Measurements from ENCODE around the gene ANKRD33B. TPM values are rescaled to one million over a fixed set of nuclear protein-coding genes. Genes with fewer than 3 reads are reported as not detected.
"Not testable (repeated sequence)": the region's sequence is repeated elsewhere in the genome, so short reads cannot be mapped to it uniquely, and the experiment has no call there.

ANKRD33B gene
- 1 to 10 TPM; 4.6 to 4.9 TPM for total RNA-seq

GRCh38 chr5:10563945-10564837 lies at the start of gene ANKRD33B:
Gene ANKRD33B, plus strand, starts transcription at chr5:10564070. Its CDS starts 398 bp downstream, at chr5:10564468.
- H3K27ac Mint-ChIP-seq, result no peak within 1 kb of the TSS
- H3K4me1 Mint-ChIP-seq, result peaks cover 19% of the 10 kb centered on the region
- peaks cover 3% of the 10 kb centered on the region for H3K36me3 Mint-ChIP-seq (ENCODE audit: low read depth)
- intact Hi-C loops (cut with DNase I, micrococcal nuclease), result loop anchor here (1.0 to 10.0 kb wide), 12 partner anchors 15 to 314 kb away; partner anchors contain the start of genes MARCHF6 (in 2 of the 2), CCT5 (in 1 of the 2), DAP (in 1 of the 2) and ROPN1L (in 1 of the 2)
- ChIA-PET CTCF (no interaction called here), POLR2A (interaction anchor here (1.0 to 1.2 kb wide), 2 partner anchors 68 to 876 kb away, joined by 3 read pairs; no protein-coding TSS in a partner anchor)
- no peaks in the 10 kb centered on the region for H3K9me3 Mint-ChIP-seq (ENCODE audit: low read depth)
- DNase-seq (peak; percentile 90), ATAC-seq (peak; percentile 84)
- peaks cover 13% of the 10 kb centered on the region for H3K27me3 Mint-ChIP-seq
- peak within 1 kb of the TSS; percentile 78 for H3K4me3 Mint-ChIP-seq

GRCh38 chr5:10514572-10514971 lies 49.3 kb upstream of the ANKRD33B start:
- ATAC-seq; DNase-seq; CTCF ChIA-PET; H3K4me3 Mint-ChIP-seq; H3K4me1 Mint-ChIP-seq; intact Hi-C loops (cut with DNase I, micrococcal nuclease); POLR2A ChIA-PET; H3K36me3 Mint-ChIP-seq (ENCODE audit: low read depth); H3K27me3 Mint-ChIP-seq; H3K27ac Mint-ChIP-seq; H3K9me3 Mint-ChIP-seq (ENCODE audit: low read depth): not testable (repeated sequence)

DNA sequence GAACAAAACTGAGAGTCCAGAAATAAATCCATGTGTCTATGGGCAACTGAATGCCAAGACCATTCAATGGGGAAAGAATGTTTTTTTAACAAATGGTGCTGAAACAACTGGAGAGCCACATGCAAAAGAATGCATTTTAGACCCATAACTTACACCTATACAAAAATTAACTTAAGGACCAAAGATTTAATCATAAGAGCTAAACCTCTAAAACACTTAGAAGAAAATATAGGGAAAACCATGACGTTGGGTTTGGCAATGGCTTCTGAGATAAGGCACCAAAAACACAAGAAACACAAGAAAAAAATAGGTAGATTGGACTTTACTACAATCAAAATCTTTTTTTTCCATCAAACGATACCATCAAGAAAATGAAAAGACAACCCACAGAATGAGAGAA lies 48.4 kb upstream of the ANKRD33B start:
- intact Hi-C loops (cut with DNase I, micrococcal nuclease), result no loop called here
- ChIA-PET POLR2A (no interaction called here), CTCF (no interaction called here)
- peaks cover 2% of the 10 kb centered on the region for H3K27me3 Mint-ChIP-seq
- H3K9me3 Mint-ChIP-seq (ENCODE audit: low read depth), result no peaks in the 10 kb centered on the region
- ATAC-seq (no peak), DNase-seq (no peak)
- H3K4me3 Mint-ChIP-seq, result no peak overlapping the region
- H3K27ac Mint-ChIP-seq, result no peak overlapping the region
- no peaks in the 10 kb centered on the region for H3K36me3 Mint-ChIP-seq (ENCODE audit: low read depth)
- H3K4me1 Mint-ChIP-seq, result no peaks in the 10 kb centered on the region

DNA sequence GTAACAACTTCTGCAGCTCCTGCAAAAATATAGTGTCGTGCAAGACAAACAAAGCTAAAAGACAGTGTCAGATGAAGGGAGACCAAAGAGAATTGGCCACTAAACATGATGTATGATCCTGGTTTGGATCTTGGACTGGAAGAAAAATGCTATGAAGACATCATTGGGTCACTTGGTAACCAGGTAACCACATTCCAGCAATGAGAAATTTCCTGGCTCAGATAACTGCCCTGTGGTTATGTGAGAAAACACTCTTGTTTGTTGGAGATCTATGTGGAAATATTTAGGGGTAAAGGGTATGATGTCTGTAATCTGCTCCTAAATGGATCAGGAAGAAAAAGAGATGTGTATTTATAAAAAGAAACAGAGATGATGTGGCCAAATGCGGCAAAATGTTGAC lies 45.5 kb upstream of the ANKRD33B start:
- DNase-seq (no peak), ATAC-seq (no peak)
- H3K4me1 Mint-ChIP-seq, result no peaks in the 10 kb centered on the region
- POLR2A ChIA-PET, result interaction anchor here (0.7 kb wide), 1 partner anchor 145 kb away, joined by 6 read pairs; no protein-coding TSS in a partner anchor
- no peaks in the 10 kb centered on the region for H3K27me3 Mint-ChIP-seq
- no peaks in the 10 kb centered on the region for H3K36me3 Mint-ChIP-seq (ENCODE audit: low read depth)
- peaks cover 5% of the 10 kb centered on the region for H3K9me3 Mint-ChIP-seq (ENCODE audit: low read depth)
- CTCF ChIA-PET, result interaction anchor here (1.2 kb wide), 1 partner anchor 207 kb away, joined by 3 read pairs; no protein-coding TSS in a partner anchor
- no peak overlapping the region for H3K4me3 Mint-ChIP-seq
- intact Hi-C loops (cut with DNase I, micrococcal nuclease), result no loop called here
- no peak overlapping the region for H3K27ac Mint-ChIP-seq

- no peaks in the 10 kb centered on the region for H3K27me3 Mint-ChIP-seq
- POLR2A ChIA-PET, result no interaction called here
- H3K36me3 Mint-ChIP-seq (ENCODE audit: low read depth), result no peaks in the 10 kb centered on the region
- no peak overlapping the region for H3K27ac Mint-ChIP-seq
- no peaks in the 10 kb centered on the region for H3K4me1 Mint-ChIP-seq
- no peak for DNase-seq
- intact Hi-C loops (cut with DNase I, micrococcal nuclease), result no loop called here
- H3K9me3 Mint-ChIP-seq (ENCODE audit: low read depth), result peaks cover 5% of the 10 kb centered on the region
- CTCF ChIA-PET, result interaction anchor here (0.6 to 1.3 kb wide), 4 partner anchors 9 to 189 kb away, joined by 3 to 4 read pairs (median 3); no protein-coding TSS in a partner anchor
- no peak for ATAC-seq
- no peak overlapping the region for H3K4me3 Mint-ChIP-seq
These were observed 44.1 kb upstream of the ANKRD33B start for GRCh38 chr5:10519729-10520128.

DNA sequence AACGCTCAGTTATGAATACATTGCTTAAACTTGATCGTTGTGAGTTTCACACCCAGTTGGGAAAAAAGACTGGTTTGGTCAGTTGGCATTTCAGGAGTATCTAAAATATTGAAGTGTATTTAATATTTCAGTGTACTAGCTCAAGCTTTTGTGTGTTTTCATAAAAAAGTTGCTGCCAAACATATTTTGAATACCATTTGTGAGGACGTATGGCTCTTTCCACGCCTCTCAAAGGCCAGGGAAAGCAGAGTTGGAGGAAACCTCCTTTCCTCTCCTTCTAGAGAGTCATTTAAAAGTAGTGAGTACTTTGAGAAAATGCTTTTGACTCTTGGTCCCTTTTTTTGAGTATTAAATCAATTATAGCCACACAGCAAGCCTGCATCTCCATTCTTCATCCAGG lies 43.2 kb upstream of the ANKRD33B start:
- Mint-ChIP-seq H3K4me3 (no peak overlapping the region), H3K9me3 (ENCODE audit: low read depth) (peaks cover 5% of the 10 kb centered on the region), H3K36me3 (ENCODE audit: low read depth) (no peaks in the 10 kb centered on the region), H3K27me3 (no peaks in the 10 kb centered on the region), H3K4me1 (no peaks in the 10 kb centered on the region), H3K27ac (no peak overlapping the region)
- DNase-seq (no peak), ATAC-seq (no peak)
- CTCF ChIA-PET, result interaction anchor here (0.6 to 1.3 kb wide), 2 partner anchors 14 to 604 kb away, joined by 3 to 4 read pairs; no protein-coding TSS in a partner anchor
- POLR2A ChIA-PET, result no interaction called here
- intact Hi-C loops (cut with DNase I, micrococcal nuclease), result no loop called here

DNA sequence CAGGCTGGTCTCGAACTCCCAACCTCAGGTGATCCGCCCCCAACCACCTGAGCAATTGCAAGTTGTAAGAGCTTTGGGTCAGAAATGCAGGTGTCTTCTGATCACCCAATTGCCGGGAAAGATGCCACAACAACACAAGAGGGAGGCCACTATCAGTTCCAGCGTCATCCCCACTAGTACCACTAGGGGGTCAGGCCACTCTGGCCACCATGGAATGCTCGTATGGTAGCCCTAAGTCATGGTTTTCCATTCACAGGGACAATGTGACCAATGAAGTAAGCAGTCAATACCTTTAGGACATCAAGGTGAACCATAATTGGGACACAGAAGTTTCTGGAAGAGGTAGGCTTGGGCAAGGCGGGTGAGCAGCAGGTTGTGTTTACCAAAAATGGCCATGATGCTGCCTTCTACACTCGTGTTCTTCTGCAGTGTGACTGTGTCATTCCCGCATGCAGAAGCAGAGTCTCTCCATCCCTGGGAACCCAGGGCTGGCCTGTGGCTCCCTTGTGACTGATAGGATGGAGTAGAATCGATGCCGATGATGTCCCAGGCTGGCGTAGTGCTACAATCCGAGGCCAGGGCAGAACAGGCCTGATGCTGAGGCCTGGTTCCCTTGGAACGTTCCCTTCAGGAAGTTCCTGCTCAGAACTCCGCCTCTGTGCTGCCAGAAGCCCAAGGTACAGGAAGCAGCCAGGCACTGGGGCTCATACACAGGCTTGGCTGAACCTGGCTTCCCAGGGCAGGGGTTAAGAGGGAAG lies 42.2 kb upstream of the ANKRD33B start:
- intact Hi-C loops (cut with DNase I, micrococcal nuclease), result no loop called here
- Mint-ChIP-seq H3K9me3 (ENCODE audit: low read depth) (peaks cover 5% of the 10 kb centered on the region), H3K27me3 (no peaks in the 10 kb centered on the region), H3K36me3 (ENCODE audit: low read depth) (no peaks in the 10 kb centered on the region), H3K27ac (no peak overlapping the region), H3K4me3 (no peak overlapping the region), H3K4me1 (no peaks in the 10 kb centered on the region)
- ATAC-seq, result no peak
- DNase-seq, result peak; percentile 24
- ChIA-PET POLR2A (no interaction called here), CTCF (interaction anchor here (0.7 to 1.3 kb wide), 4 partner anchors 10 to 126 kb away, joined by 3 to 4 read pairs (median 4); no protein-coding TSS in a partner anchor)

DNA sequence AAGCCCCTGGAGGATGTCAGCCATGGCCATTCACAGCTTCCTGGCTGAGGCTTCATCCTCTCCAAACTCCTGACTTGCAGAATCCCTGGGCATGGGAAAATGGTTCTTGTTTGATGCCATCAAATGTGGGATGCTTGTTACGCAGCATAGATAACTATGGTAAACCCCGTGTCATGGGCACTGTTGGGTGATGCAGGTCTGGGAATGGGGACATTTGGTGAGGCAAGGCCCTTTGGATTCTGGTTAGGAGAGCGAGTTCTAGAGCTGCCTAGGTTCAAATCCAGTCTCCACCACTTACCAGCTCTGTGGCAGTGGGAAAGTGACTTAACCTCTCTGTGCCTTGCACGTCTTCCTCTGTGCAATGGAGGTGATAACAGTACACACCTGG lies 41.7 kb upstream of the ANKRD33B start:
- Mint-ChIP-seq H3K4me3 (no peak overlapping the region), H3K9me3 (ENCODE audit: low read depth) (peaks cover 5% of the 10 kb centered on the region), H3K27ac (no peak overlapping the region), H3K36me3 (ENCODE audit: low read depth) (no peaks in the 10 kb centered on the region), H3K4me1 (no peaks in the 10 kb centered on the region), H3K27me3 (no peaks in the 10 kb centered on the region)
- POLR2A ChIA-PET, result no interaction called here
- no peak for ATAC-seq
- CTCF ChIA-PET, result interaction anchor here (1.0 to 1.3 kb wide), 2 partner anchors 9 to 105 kb away, joined by 3 read pairs; no protein-coding TSS in a partner anchor
- DNase-seq, result no peak
- intact Hi-C loops (cut with DNase I, micrococcal nuclease), result no loop called here

DNA sequence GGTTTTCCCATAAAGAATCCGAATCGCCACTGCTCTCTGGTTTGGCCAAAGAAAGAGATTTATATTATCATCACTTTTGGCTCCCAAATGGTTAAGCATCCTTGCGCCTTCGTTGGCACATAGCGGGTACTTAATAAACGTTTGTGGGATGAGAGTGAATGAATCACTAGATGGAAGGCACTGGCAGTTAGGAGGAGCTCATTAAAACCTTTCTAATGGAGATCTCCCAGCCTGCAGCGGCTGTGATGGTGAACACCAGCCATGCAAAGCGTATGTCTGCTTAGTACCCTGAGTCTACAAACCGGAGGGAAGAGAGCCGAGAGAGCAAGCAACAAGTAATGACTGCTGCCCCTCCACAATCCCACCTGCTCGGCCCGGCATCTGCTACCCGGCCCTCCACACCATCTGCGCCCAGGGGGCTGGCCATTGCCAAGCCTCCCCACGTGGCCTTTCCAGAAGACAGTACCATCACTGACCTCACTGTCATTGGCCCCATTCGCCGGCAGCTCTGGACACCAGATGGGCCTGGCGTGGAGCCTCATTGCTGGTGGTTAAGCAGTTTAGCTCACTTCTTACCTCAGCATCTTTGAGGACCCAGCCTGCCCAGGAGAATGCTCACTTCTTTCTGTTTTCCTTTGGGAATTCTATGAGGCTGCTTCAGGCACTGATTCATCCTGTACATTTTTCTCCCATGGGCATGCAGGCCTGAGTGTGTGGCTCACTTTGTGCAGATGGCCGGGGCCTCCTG lies 39.3 kb upstream of the ANKRD33B start:
- no peaks in the 10 kb centered on the region for H3K36me3 Mint-ChIP-seq (ENCODE audit: low read depth)

GRCh38 chr5:10525124-10525495 lies 38.8 kb upstream of the ANKRD33B start:
- DNase-seq (no peak), ATAC-seq (no peak)
- Mint-ChIP-seq H3K27me3 (no peaks in the 10 kb centered on the region), H3K36me3 (ENCODE audit: low read depth) (no peaks in the 10 kb centered on the region), H3K9me3 (ENCODE audit: low read depth) (peaks cover 5% of the 10 kb centered on the region), H3K27ac (no peak overlapping the region), H3K4me3 (no peak overlapping the region), H3K4me1 (no peaks in the 10 kb centered on the region)
- CTCF ChIA-PET, result no interaction called here
- intact Hi-C loops (cut with DNase I, micrococcal nuclease), result no loop called here
- POLR2A ChIA-PET, result no interaction called here

More for the DNA sequence above, 39.3 kb upstream of the ANKRD33B start:
- peaks cover 5% of the 10 kb centered on the region for H3K9me3 Mint-ChIP-seq (ENCODE audit: low read depth)
- POLR2A ChIA-PET, result no interaction called here
- ATAC-seq (no peak), DNase-seq (no peak)
- H3K4me1 Mint-ChIP-seq, result no peaks in the 10 kb centered on the region
- no peak overlapping the region for H3K4me3 Mint-ChIP-seq
- intact Hi-C loops (cut with DNase I, micrococcal nuclease), result no loop called here
- H3K27ac Mint-ChIP-seq, result no peak overlapping the region
- no peaks in the 10 kb centered on the region for H3K27me3 Mint-ChIP-seq
- CTCF ChIA-PET, result no interaction called here

DNA sequence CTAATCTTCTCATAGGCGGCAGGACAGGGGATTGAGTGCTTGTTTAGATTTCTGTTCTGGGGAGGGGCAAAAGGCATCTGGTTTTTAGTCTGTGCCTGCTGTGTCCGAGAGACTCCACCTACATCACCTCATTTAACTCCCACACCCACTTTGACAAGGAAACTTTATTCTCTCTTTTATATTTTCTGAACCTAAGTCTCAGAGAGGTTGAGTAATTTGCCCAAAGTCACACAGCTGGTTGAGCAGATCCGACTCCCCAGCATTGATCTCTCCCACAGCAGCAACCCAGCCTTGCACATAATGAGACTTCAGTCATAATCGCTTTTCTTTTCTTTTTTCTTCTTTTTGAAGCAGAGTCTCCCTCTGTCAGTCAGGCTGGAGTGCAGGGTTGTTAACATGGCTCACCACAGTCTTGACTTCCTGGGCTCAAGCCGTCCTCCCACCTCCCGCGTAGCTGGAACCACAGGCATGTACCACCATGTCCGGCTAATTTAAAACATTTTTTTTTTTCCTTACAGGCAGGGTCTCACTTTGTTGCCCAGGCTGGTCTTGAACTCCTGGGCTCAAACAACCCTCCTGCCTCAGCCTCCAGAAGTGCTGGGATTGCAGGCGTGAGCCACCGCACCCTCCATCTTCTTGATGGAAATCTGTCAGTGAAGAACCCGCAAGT lies 36.5 kb upstream of the ANKRD33B start:
- DNase-seq, result no peak
- Mint-ChIP-seq H3K36me3 (ENCODE audit: low read depth) (no peaks in the 10 kb centered on the region), H3K4me3 (no peak overlapping the region), H3K27ac (no peak overlapping the region), H3K9me3 (ENCODE audit: low read depth) (peaks cover 5% of the 10 kb centered on the region), H3K4me1 (no peaks in the 10 kb centered on the region), H3K27me3 (peaks cover 3% of the 10 kb centered on the region)
- ChIA-PET POLR2A (no interaction called here), CTCF (interaction anchor here (0.6 kb wide), 1 partner anchor 40 kb away, joined by 3 read pairs; no protein-coding TSS in a partner anchor)
- no peak for ATAC-seq
- intact Hi-C loops (cut with DNase I, micrococcal nuclease), result no loop called here
